ENCODE measurements around the gene GOLGA8N.

DNA sequence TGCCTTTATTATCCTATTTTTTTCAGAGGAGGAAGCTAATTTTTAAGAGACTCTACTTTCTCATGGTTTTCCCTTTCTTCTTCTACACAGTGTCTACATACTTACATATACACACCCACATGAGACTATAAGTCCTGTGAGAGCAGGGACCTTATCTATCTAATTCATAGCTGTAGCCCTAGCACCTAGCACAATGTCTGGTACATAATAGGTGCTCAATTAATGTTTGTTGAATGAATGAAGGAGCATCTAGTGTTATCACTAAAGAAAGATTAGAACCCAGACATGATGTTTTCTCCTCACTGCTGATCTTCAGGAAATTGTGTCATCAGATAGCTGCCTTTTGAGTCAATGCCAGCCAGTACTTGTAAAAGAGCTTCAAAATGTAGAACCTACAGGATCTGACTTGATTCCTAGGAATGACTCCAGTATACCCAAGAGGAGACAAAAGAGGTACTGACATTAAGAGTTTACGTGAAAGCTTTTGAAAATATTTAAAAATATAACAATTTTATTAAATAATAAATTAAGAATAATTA lies 50.7 kb downstream of the GOLGA8N start:
- TF ChIP-seq TAF1 (IDR thresholded peaks at IDR 0.05; ENCODE audit: low read depth, low read length) (no peak), SRF (IDR thresholded peaks at IDR 0.05; ENCODE audit: low read depth, low read length) (no peak), JUN (IDR thresholded peaks at IDR 0.05; ENCODE audit: low read depth, low read length) (no peak), EZH2 (IDR thresholded peaks at IDR 0.05; ENCODE audit: low read depth, low read length, severe bottlenecking) (no peak), POLR2A (IDR thresholded peaks at IDR 0.05; ENCODE audit: control extremely low read depth in 1 of 2, low read depth in 2 of 2, low read length in 2 of 2) (no peak), TAF7 (optimal IDR thresholded peaks at IDR 0.05; ENCODE audit: borderline replicate concordance, low read depth, low read length) (no peak), POLR2AphosphoS5 (IDR thresholded peaks at IDR 0.05; ENCODE audit: low read depth, low read length) (no peak)
- TF ChIP-seq, protein P1, sequence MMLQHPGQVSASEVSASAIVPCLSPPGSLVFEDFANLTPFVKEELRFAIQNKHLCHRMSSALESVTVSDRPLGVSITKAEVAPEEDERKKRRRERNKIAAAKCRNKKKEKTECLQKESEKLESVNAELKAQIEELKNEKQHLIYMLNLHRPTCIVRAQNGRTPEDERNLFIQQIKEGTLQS (IDR thresholded peaks at IDR 0.05; ENCODE audit: insufficient read depth, low read depth, low read length): no peak
- TF ChIP-seq, protein P2, sequence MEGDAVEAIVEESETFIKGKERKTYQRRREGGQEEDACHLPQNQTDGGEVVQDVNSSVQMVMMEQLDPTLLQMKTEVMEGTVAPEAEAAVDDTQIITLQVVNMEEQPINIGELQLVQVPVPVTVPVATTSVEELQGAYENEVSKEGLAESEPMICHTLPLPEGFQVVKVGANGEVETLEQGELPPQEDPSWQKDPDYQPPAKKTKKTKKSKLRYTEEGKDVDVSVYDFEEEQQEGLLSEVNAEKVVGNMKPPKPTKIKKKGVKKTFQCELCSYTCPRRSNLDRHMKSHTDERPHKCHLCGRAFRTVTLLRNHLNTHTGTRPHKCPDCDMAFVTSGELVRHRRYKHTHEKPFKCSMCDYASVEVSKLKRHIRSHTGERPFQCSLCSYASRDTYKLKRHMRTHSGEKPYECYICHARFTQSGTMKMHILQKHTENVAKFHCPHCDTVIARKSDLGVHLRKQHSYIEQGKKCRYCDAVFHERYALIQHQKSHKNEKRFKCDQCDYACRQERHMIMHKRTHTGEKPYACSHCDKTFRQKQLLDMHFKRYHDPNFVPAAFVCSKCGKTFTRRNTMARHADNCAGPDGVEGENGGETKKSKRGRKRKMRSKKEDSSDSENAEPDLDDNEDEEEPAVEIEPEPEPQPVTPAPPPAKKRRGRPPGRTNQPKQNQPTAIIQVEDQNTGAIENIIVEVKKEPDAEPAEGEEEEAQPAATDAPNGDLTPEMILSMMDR (IDR thresholded peaks at IDR 0.05; ENCODE audit: control extremely low read depth in 1 of 3, insufficient read depth in 1 of 3, low read depth in 1 of 3, low read length in 3 of 3): no peak

All from H1 (cell line).